Adrenal gland (tissue), 12 donors: Measurements from ENCODE around the gene EXO1. TPM values are rescaled to one million over a fixed set of nuclear protein-coding genes. Genes with fewer than 3 reads are reported as not detected.

ENCODE experiments used
- DNase-seq, 7 donors: peaks; one replicate each; pipeline ENCODE4 v3.0.0-alpha.2; 2019 to 2020
- H3K27ac ChIP-seq, 5 donors: fragments of 200-600 bp; sonication (generic) in 4 of 5; 1 replicate in 3 of 5; 2 replicates in 2 of 5; pipeline versions ENCODE4 v1.5.1 to v1.8.0; 2016 to 2020; ENCODE audit warnings: mild to moderate bottlenecking in 1 of 5
- H3K27me3 ChIP-seq: fragments of 200-600 bp; 2 replicates; pipeline ENCODE4 v1.8.0; 2021
- H3K36me3 ChIP-seq, 2 donors: fragments of 200-600 bp; replicated peaks in 1 of 2; 1 replicate in 1 of 2; 2 replicates in 1 of 2; pipeline versions ENCODE4 v1.5.1 to v1.8.0; 2018 to 2022
- H3K4me1 ChIP-seq, 2 donors: fragments of 200-600 bp; replicated peaks in 1 of 2; 1 replicate in 1 of 2; 2 replicates in 1 of 2; pipeline versions ENCODE4 v1.5.1 to v1.8.0; 2018 to 2021
- H3K4me3 ChIP-seq, 4 donors: fragments of 200-600 bp; sonication (generic) in 3 of 4; one replicate each; pipeline ENCODE4 v1.5.1; 2016 to 2018
- H3K9me3 ChIP-seq, 3 donors: fragments of 200-600 bp; sonication (generic) in 1 of 3; replicated peaks in 1 of 3; 1 replicate in 2 of 3; 2 replicates in 1 of 3; pipeline versions ENCODE4 v1.5.1 to v1.8.0; 2016 to 2021
- CTCF ChIP-seq, 6 experiments: fragments of 450-650 bp in 4 of 6; fragments of 200-600 bp in 2 of 6; sonication (generic) in 1 of 6; IDR thresholded peaks; 1 replicate in 5 of 6; 2 replicates in 1 of 6; pipeline versions ENCODE4 v1.5.1 to v1.8.0; 2016 to 2021; ENCODE audit warnings: antibody characterized with exemption in 6 of 6, mild to moderate bottlenecking in 2 of 6, moderate library complexity in 1 of 6
- POLR2A ChIP-seq, 2 donors: fragments of 450-650 bp; IDR thresholded peaks; one replicate each; pipeline ENCODE4 v1.6.1; 2017; ENCODE audit warnings: antibody characterized with exemption in 2 of 2, mild to moderate bottlenecking in 2 of 2, moderate library complexity in 1 of 2
- WGBS, 4 donors: extraction: QIAGEN DNeasy Blood & Tissue Kit in 2 of 4; methylation state at CpG; one replicate each; pipeline versions ENCODE4 v1.1.5 to v1.1.7; 2013 to 2017; 5-methylcytosine and 5-hydroxymethylcytosine counted together
- intact Hi-C, 2 donors: fragments of 100-400 bp; cut with DNase I; formaldehyde crosslinking; loops; one replicate each; pipeline versions ENCODE4 v1.14.1 to v1.15.0; 2022 to 2023
- polyA plus RNA-seq, 3 donors: library from polyadenylated mRNA; stranded (reverse); fragments of 200-250 nt in 2 of 3; fragments of 350-450 nt in 1 of 3; fragmentation: Illumina TruSeq in 1 of 3; extraction: RNeasy Lipid Tissue Mini Kit (QIAGEN cat#74804) in 1 of 3; gene quantifications; one replicate each; pipeline ENCODE4 v1.2.3, GENCODE V29; 2013 to 2014
- total RNA-seq, 9 donors: library from RNA; depleted of rRNA in 4 of 9; stranded (reverse); fragments of >200 nt in 4 of 9; fragments of 120-200 nt in 1 of 9; fragmentation: NEBNext Ultra II Directional in 1 of 9; extraction: Animal tissue kit (Norgen Biotek cat#: 25700) in 1 of 9; gene quantifications; one replicate each; pipeline versions ENCODE4 v1.1.0 to v1.2.4, GENCODE V29; 2013 to 2023
- donor health status: healthy with polysubstance abuse.
- donor health status: Bipolar disorder and iron deficiency.
- donor health status: DM: yes; HTN: yes; CAD: no.
- donor health status: DM: no; HTN: no; CAD: no.
- donor health status: DM: no; HTN: no; CAD: no.
- donor health status: DM: yes; HTN: yes; CAD: no.

EXO1 gene
- total and polyA plus RNA-seq, 12 donors: 0.13 to 9.0 (median 0.88) TPM; not detected in 2

- Histone ChIP-seq H3K27me3 (no peaks in the 10 kb centered on the region), H3K4me1 (no peaks in the 10 kb centered on the region), H3K4me3 (no peak overlapping the region), H3K27ac (no peak overlapping the region), H3K9me3 (no peaks in the 10 kb centered on the region), H3K36me3 (no peaks in the 10 kb centered on the region)
- intact Hi-C loops: no loop called here
- no peak for DNase-seq
- no peak for TF ChIP-seq POLR2A (IDR thresholded peaks at IDR 0.05)
- no peak for TF ChIP-seq CTCF (IDR thresholded peaks at IDR 0.05)
Observed at GRCh38 chr1:241829468-241829867, 18.5 kb upstream of the EXO1 start.

GRCh38 chr1:241834733-241835377, 13.1 kb upstream of the EXO1 start:
- H3K27me3 ChIP-seq: no peaks in the 10 kb centered on the region
- peak in 1 of 7 donors; percentile 10 for DNase-seq
- no peak overlapping the region for H3K4me3 ChIP-seq
- H3K27ac ChIP-seq: no peak overlapping the region
- intact Hi-C loops: loop anchor here (5.0 to 10.0 kb wide), 2 partner anchors 223 to 300 kb away; partner anchors contain the start of gene KMO (in 2 of the 2)
- H3K4me1 ChIP-seq: no peaks in the 10 kb centered on the region
- TF ChIP-seq POLR2A (IDR thresholded peaks at IDR 0.05): no peak
- peak; percentile 58 to 75 (median 68) for TF ChIP-seq CTCF (IDR thresholded peaks at IDR 0.05)
- no peaks in the 10 kb centered on the region for H3K36me3 ChIP-seq
- no peaks in the 10 kb centered on the region for H3K9me3 ChIP-seq
- WGBS, 4 donors: 0 to 4% (median 3%) methylated on average over 1 of the region's 1 CpG

DNA sequence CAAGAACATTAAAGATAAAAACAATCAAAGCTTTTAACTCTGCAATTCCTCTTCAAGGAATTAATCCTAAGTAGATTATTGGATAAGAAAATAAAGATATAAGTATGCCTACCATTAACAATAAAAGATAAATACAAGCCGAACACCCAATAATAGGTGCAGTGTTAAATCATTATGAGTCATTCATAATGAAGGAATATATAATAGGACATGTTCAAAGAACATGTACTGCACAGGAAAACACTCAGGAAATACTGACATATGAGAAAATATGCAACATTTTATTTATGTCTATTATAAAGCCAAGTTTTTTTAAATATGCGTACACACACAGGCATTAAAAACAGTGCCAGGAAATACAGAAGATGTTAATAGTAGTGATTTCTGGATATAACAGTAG, 11.1 kb upstream of the EXO1 start:
- Histone ChIP-seq H3K4me3 (no peak overlapping the region), H3K27me3 (no peaks in the 10 kb centered on the region), H3K36me3 (no peaks in the 10 kb centered on the region), H3K9me3 (no peaks in the 10 kb centered on the region), H3K27ac (no peak overlapping the region), H3K4me1 (no peaks in the 10 kb centered on the region)
- 59 to 96% (median 78%) methylated on average over 2 of the region's 2 CpGs for WGBS, 4 donors
- TF ChIP-seq POLR2A (IDR thresholded peaks at IDR 0.05) (no peak), CTCF (IDR thresholded peaks at IDR 0.05) (no peak)
- DNase-seq: no peak
- intact Hi-C loops: loop anchor here (5.0 to 10.0 kb wide), 2 partner anchors 225 to 302 kb away; partner anchors contain the start of gene KMO (in 2 of the 2)

DNA sequence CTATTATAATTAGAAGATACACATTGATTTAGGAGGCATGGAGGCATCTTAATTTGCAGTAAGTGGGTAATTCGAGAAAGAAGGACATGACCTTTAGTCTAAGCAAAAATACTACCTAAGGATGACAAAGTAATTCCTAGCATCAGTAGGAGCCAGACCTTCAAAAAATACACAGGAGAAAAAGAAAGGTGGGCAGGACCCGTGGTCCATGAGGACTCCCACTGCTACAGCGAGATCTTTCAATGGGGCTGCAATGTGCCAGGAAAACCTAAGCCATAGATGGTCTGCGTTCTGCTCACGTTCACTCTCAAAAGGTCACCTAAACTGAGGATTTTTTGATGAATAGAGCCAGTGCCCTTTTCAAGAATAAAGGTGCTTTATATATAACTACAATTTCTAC, 10.6 kb upstream of the EXO1 start:
- H3K4me3 ChIP-seq: no peak overlapping the region
- DNase-seq: no peak
- no peaks in the 10 kb centered on the region for H3K9me3 ChIP-seq
- no peak for TF ChIP-seq POLR2A (IDR thresholded peaks at IDR 0.05)
- TF ChIP-seq CTCF (IDR thresholded peaks at IDR 0.05): no peak
- H3K36me3 ChIP-seq: no peaks in the 10 kb centered on the region
- intact Hi-C loops: loop anchor here (5.0 to 10.0 kb wide), 2 partner anchors 225 to 303 kb away; partner anchors contain the start of gene KMO (in 2 of the 2)
- no peaks in the 10 kb centered on the region for H3K27me3 ChIP-seq
- H3K4me1 ChIP-seq: no peaks in the 10 kb centered on the region
- no peak overlapping the region for H3K27ac ChIP-seq
- 75 to 85% (median 79%) methylated on average over 5 of the region's 5 CpGs for WGBS, 4 donors
